Gastrocnemius medialis (tissue), 4 donors: ENCODE results near the gene SLC11A2.

Source experiments
- CTCF ChIP-seq, 5 experiments: fragments of 450-650 bp in 3 of 5; fragments of 200-600 bp in 2 of 5; sonication (generic) in 2 of 5; IDR thresholded peaks in 4 of 5; conservative IDR thresholded peaks in 1 of 5; 1 replicate in 4 of 5; 2 replicates in 1 of 5; pipeline ENCODE4 v1.5.1; 2016 to 2019; ENCODE audit warnings: antibody characterized with exemption in 5 of 5, mild to moderate bottlenecking in 3 of 5, moderate library complexity in 3 of 5
- POLR2A ChIP-seq, 2 donors: fragments of 450-650 bp; IDR thresholded peaks; one replicate each; pipeline ENCODE4 v1.6.1; 2017; ENCODE audit warnings: antibody characterized with exemption in 2 of 2, mild to moderate bottlenecking in 2 of 2, moderate library complexity in 2 of 2

- TF ChIP-seq CTCF (IDR thresholded peaks at IDR 0.05 in 4 of 5, conservative IDR thresholded peaks at IDR 0.05 in 1 of 5) (no peak), POLR2A (IDR thresholded peaks at IDR 0.05) (no peak)
Observed at GRCh38 chr12:51055060-51055459, 28.9 kb upstream of the SLC11A2 start.
